HepG2 (cell line): Measurements from ENCODE around the gene VWA7. TPM values are rescaled to one million over a fixed set of nuclear protein-coding genes. Genes with fewer than 3 reads are reported as not detected.

Experiments used
- HDAC6 ChIP-seq: fragments of 200-600 bp; sonication (generic); IDR thresholded peaks from 2 replicates; pipeline ENCODE4 v1.7.0; 2017; ENCODE audit warnings: mild to moderate bottlenecking, antibody characterized with exemption, low read length, low read depth
- IRX3 ChIP-seq: sonication (generic); formaldehyde crosslinking; IDR thresholded peaks from 2 replicates; pipeline ENCODE4 v1.8.1; 2023; ENCODE audit warnings: mild to moderate bottlenecking, low read depth, missing genetic modification reagents, borderline replicate concordance
- KDM2A ChIP-seq: sonication (generic); formaldehyde crosslinking; IDR thresholded peaks from 2 replicates; pipeline ENCODE4 v1.4.0; 2020; ENCODE audit warnings: low read depth, missing genetic modification reagents, borderline replicate concordance
- NCOR1 ChIP-seq: fragments of 200-600 bp; sonication (generic); IDR thresholded peaks from 2 replicates; pipeline ENCODE4 v1.7.0; 2017; ENCODE audit warnings: antibody characterized with exemption, low read length, borderline replicate concordance
- SNAPC2 ChIP-seq: sonication (generic); formaldehyde crosslinking; IDR thresholded peaks from 2 replicates; pipeline ENCODE4 v1.8.1; 2022; ENCODE audit warnings: mild to moderate bottlenecking, missing genetic modification reagents
- ZNF678 ChIP-seq: sonication (generic); formaldehyde crosslinking; IDR thresholded peaks from 2 replicates; pipeline ENCODE4 v1.4.0; 2020; ENCODE audit warnings: mild to moderate bottlenecking, missing genetic modification reagents
- polyA plus RNA-seq, 8 experiments: library from polyadenylated mRNA; depleted of rRNA in 3 of 8; stranded (reverse) in 7 of 8; unstranded in 1 of 8; fragments of >200 nt; fragmentation: Illumina TruSeq in 4 of 8; extraction: Trizol in 4 of 8; gene quantifications; 2 replicates each; pipeline versions ENCODE4 v1.2.1 to v1.2.3, GENCODE V29; 2011 to 2016; ENCODE audit warnings: low read depth in 4 of 8, missing spikeins in 1 of 8, mixed read lengths in 1 of 8; ENCODE audit not compliant: insufficient read depth in 1 of 8
- total RNA-seq, 5 experiments: library from RNA; depleted of rRNA; stranded (reverse); fragments of >200 nt; fragmentation: Illumina TruSeq; extraction: Trizol; gene quantifications; 2 replicates each; pipeline ENCODE4 v1.2.3, GENCODE V29; 2016; ENCODE audit warnings: low read depth in 1 of 5
- TF ChIP-seq, protein P1 (sequence below): sonication (generic); formaldehyde crosslinking; IDR thresholded peaks from 2 replicates; pipeline ENCODE4 v1.5.1; 2020; ENCODE audit warnings: missing genetic modification reagents, mild to moderate bottlenecking, borderline replicate concordance
- TF ChIP-seq, protein P2 (sequence below): fragments of 450-650 bp; IDR thresholded peaks from 2 replicates; pipeline ENCODE4 v1.6.1; 2017
- TF ChIP-seq, protein P3 (sequence below): IDR thresholded peaks from 2 replicates; pipeline ENCODE4 v1.6.1; 2016; ENCODE audit warnings: low read depth
- TF ChIP-seq, protein P4 (sequence below), 2 experiments: sonication (generic) in 1 of 2; formaldehyde crosslinking in 1 of 2; IDR thresholded peaks; 2 replicates each; pipeline versions ENCODE4 v1.6.1 to v1.9.0; 2014 to 2022; ENCODE audit warnings: antibody characterized with exemption in 1 of 2, borderline replicate concordance in 1 of 2, inconsistent platforms in 1 of 2, low read depth in 1 of 2, missing genetic modification reagents in 1 of 2
- TF ChIP-seq, protein P5 (sequence below): sonication (generic); formaldehyde crosslinking; IDR thresholded peaks from 2 replicates; pipeline ENCODE4 v1.4.0; 2020; ENCODE audit warnings: mild to moderate bottlenecking, missing genetic modification reagents
- TF ChIP-seq, protein P6 (sequence below): sonication (generic); formaldehyde crosslinking; IDR thresholded peaks from 2 replicates; pipeline ENCODE4 v1.8.0; 2022; ENCODE audit warnings: missing genetic modification reagents, mild to moderate bottlenecking, borderline replicate concordance

Gene VWA7
- total and polyA plus RNA-seq, 2 of the 13 experiments (the other 11 are each of a cell fraction or from before 2014, with no cell fraction given): 0.86 to 3.3 TPM

DNA sequence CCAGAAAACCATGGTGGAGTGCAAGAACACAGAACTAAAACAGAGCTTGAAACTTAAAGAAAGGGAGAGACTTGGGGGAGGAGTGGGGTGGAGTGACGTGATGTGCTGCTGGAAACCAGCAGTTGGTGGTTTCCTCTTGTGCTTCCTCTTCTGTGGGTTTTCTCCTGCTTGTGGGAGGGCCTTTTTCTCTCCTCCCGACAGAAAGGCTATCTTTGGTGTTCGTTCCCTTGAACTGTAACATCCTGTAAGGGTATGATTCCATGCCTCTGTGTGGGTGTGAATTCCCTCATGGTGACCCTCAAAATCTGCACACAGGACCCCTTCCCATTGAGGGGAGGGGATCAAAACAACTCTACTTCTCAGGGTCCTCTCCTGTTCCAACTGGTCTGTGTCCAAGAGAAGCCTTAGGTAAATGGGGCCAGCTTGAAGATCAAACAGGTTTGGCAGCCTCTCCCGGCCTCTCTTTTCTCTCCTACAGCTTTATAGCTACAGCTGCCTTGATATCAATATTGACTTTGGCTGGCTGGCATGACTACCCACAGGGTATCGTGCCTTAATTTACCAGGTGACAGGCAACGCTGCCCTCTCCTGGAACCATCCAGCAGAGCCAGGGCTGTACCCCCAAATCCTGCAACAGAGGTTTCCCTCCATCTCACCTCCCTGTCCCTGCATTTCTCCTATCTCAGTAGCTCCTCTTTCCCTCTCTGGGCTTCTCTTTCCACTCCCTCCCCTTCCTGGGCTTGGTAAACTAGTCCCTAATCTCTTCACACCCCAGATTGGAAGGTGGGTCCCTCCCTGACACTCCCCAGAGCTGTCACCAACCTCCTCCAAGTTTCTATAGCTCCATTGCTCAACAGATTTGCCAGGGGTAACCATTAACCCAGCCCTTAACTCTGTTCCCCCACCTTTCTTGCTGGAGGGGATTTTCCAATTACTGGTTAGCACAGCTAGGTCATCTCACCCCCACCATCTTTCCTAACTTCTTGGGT is 38.8 kb downstream of the VWA7 start (continued):
- TF ChIP-seq, protein P1, sequence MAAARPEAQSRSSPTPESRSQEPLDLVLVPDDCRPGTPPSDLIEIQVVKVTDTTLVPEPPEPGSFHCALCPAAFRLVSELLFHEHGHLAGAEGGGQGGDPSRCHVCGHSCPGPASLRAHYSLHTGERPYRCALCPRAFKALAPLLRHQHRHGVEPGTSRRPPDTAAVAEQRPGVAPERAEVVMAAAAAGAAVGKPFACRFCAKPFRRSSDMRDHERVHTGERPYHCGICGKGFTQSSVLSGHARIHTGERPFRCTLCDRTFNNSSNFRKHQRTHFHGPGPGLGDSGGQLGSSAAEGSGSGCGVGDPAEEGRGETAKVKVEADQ (CRISPR knock-in tag): no peak
- TF ChIP-seq, protein P2, sequence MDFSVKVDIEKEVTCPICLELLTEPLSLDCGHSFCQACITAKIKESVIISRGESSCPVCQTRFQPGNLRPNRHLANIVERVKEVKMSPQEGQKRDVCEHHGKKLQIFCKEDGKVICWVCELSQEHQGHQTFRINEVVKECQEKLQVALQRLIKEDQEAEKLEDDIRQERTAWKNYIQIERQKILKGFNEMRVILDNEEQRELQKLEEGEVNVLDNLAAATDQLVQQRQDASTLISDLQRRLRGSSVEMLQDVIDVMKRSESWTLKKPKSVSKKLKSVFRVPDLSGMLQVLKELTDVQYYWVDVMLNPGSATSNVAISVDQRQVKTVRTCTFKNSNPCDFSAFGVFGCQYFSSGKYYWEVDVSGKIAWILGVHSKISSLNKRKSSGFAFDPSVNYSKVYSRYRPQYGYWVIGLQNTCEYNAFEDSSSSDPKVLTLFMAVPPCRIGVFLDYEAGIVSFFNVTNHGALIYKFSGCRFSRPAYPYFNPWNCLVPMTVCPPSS: no peak
- TF ChIP-seq ZNF678 (CRISPR knock-in tag): no peak
- TF ChIP-seq, protein P3, sequence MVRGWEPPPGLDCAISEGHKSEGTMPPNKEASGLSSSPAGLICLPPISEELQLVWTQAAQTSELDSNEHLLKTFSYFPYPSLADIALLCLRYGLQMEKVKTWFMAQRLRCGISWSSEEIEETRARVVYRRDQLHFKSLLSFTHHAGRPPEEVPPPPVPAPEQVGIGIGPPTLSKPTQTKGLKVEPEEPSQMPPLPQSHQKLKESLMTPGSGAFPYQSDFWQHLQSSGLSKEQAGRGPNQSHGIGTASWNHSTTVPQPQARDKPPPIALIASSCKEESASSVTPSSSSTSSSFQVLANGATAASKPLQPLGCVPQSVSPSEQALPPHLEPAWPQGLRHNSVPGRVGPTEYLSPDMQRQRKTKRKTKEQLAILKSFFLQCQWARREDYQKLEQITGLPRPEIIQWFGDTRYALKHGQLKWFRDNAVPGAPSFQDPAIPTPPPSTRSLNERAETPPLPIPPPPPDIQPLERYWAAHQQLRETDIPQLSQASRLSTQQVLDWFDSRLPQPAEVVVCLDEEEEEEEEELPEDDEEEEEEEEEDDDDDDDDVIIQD (CRISPR knock-in tag): 0 out of 2 replicates have a peak, but pooled peaks have one; percentile 42
- TF ChIP-seq SNAPC2: peak; percentile 35; the same call in 1 of the 2 replicates
- peak; percentile 31; the same call in 1 of the 2 replicates for TF ChIP-seq NCOR1
- no peak for TF ChIP-seq HDAC6
- peak; percentile 76; the same call in 1 of the 2 replicates for TF ChIP-seq IRX3 (CRISPR knock-in tag)
- peak; percentile 49 for TF ChIP-seq KDM2A (CRISPR knock-in tag)
- TF ChIP-seq, protein P4, sequence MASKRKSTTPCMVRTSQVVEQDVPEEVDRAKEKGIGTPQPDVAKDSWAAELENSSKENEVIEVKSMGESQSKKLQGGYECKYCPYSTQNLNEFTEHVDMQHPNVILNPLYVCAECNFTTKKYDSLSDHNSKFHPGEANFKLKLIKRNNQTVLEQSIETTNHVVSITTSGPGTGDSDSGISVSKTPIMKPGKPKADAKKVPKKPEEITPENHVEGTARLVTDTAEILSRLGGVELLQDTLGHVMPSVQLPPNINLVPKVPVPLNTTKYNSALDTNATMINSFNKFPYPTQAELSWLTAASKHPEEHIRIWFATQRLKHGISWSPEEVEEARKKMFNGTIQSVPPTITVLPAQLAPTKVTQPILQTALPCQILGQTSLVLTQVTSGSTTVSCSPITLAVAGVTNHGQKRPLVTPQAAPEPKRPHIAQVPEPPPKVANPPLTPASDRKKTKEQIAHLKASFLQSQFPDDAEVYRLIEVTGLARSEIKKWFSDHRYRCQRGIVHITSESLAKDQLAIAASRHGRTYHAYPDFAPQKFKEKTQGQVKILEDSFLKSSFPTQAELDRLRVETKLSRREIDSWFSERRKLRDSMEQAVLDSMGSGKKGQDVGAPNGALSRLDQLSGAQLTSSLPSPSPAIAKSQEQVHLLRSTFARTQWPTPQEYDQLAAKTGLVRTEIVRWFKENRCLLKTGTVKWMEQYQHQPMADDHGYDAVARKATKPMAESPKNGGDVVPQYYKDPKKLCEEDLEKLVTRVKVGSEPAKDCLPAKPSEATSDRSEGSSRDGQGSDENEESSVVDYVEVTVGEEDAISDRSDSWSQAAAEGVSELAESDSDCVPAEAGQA (IDR thresholded peaks at IDR 0.05; ENCODE audit: low read depth): peak; percentile 11; the same call in 1 of the 2 replicates
- TF ChIP-seq, protein P4 (CRISPR knock-in tag; IDR thresholded peaks at IDR 0.05; ENCODE audit: borderline replicate concordance): no peak
- TF ChIP-seq, protein P5, sequence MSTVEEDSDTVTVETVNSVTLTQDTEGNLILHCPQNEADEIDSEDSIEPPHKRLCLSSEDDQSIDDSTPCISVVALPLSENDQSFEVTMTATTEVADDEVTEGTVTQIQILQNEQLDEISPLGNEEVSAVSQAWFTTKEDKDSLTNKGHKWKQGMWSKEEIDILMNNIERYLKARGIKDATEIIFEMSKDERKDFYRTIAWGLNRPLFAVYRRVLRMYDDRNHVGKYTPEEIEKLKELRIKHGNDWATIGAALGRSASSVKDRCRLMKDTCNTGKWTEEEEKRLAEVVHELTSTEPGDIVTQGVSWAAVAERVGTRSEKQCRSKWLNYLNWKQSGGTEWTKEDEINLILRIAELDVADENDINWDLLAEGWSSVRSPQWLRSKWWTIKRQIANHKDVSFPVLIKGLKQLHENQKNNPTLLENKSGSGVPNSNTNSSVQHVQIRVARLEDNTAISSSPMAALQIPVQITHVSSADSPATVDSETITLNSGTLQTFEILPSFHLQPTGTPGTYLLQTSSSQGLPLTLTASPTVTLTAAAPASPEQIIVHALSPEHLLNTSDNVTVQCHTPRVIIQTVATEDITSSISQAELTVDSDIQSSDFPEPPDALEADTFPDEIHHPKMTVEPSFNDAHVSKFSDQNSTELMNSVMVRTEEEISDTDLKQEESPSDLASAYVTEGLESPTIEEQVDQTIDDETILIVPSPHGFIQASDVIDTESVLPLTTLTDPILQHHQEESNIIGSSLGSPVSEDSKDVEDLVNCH: no peak
- TF ChIP-seq, protein P6, sequence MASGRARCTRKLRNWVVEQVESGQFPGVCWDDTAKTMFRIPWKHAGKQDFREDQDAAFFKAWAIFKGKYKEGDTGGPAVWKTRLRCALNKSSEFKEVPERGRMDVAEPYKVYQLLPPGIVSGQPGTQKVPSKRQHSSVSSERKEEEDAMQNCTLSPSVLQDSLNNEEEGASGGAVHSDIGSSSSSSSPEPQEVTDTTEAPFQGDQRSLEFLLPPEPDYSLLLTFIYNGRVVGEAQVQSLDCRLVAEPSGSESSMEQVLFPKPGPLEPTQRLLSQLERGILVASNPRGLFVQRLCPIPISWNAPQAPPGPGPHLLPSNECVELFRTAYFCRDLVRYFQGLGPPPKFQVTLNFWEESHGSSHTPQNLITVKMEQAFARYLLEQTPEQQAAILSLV (CRISPR knock-in tag): no peak
